H1 (cell line): ENCODE data around the gene LAMB1.

Source experiments
- E2F6 ChIP-seq: IDR thresholded peaks from 2 replicates; pipeline ENCODE4 v1.6.1; 2012; ENCODE audit warnings: inconsistent platforms
- EGR1 ChIP-seq: IDR thresholded peaks from 2 replicates; pipeline ENCODE4 v1.6.1; 2011; ENCODE audit warnings: low read depth, low read length, borderline replicate concordance
- EP300 ChIP-seq, 2 experiments: IDR thresholded peaks; 1 replicate in 1 of 2; 2 replicates in 1 of 2; pipeline ENCODE4 v1.6.1; 2011 to 2012; ENCODE audit warnings: low read depth in 2 of 2, low read length in 2 of 2, mild to moderate bottlenecking in 2 of 2, borderline replicate concordance in 1 of 2, inconsistent platforms in 1 of 2, moderate library complexity in 1 of 2
- EZH2 ChIP-seq: fragments of 200-600 bp; sonication (generic); IDR thresholded peaks from 2 replicates; pipeline ENCODE4 v1.7.1; 2012; ENCODE audit warnings: low read depth, mild to moderate bottlenecking, moderate library complexity, low read length, inconsistent platforms; ENCODE audit not compliant: severe bottlenecking
- GABPA ChIP-seq: IDR thresholded peaks from 2 replicates; pipeline ENCODE4 v1.6.1; 2011; ENCODE audit warnings: mild to moderate bottlenecking, low read length, moderate library complexity, borderline replicate concordance; ENCODE audit not compliant: insufficient read depth
- POLR2A ChIP-seq, 2 experiments: IDR thresholded peaks; 1 replicate in 1 of 2; 2 replicates in 1 of 2; pipeline ENCODE4 v1.6.1; 2011; ENCODE audit warnings: low read depth in 2 of 2, low read length in 2 of 2, mild to moderate bottlenecking in 2 of 2; ENCODE audit errors: control extremely low read depth in 1 of 2
- POLR2AphosphoS5 ChIP-seq: IDR thresholded peaks from 2 replicates; pipeline ENCODE4 v1.6.1; 2011; ENCODE audit warnings: low read depth, low read length
- RAD21 ChIP-seq, 2 experiments: IDR thresholded peaks in 1 of 2; conservative IDR thresholded peaks in 1 of 2; 2 replicates each; pipeline ENCODE4 v1.6.1; 2011; ENCODE audit warnings: low read depth in 2 of 2, low read length in 2 of 2, improper control_type of control experiment in 1 of 2, inconsistent platforms in 1 of 2, mild to moderate bottlenecking in 1 of 2, moderate library complexity in 1 of 2
- RFX5 ChIP-seq: IDR thresholded peaks from 2 replicates; pipeline ENCODE4 v1.6.1; 2011; ENCODE audit warnings: low read depth, low read length, improper control_type of control experiment, borderline replicate concordance
- SP1 ChIP-seq: IDR thresholded peaks from 2 replicates; pipeline ENCODE4 v1.6.1; 2011; ENCODE audit warnings: low read depth, low read length
- SUZ12 ChIP-seq: fragments of 200-600 bp; sonication (generic); IDR thresholded peaks from 2 replicates; pipeline ENCODE4 v1.6.1; 2012; ENCODE audit warnings: mild to moderate bottlenecking, inconsistent platforms, low read length, moderate library complexity, mixed read lengths
- TAF1 ChIP-seq: IDR thresholded peaks from 2 replicates; pipeline ENCODE4 v1.6.1; 2011; ENCODE audit warnings: mild to moderate bottlenecking, low read depth, low read length
- TCF12 ChIP-seq: IDR thresholded peaks from 2 replicates; pipeline ENCODE4 v1.6.1; 2011; ENCODE audit warnings: low read depth, mild to moderate bottlenecking, low read length
- TF ChIP-seq, protein P1 (sequence below), 3 experiments: IDR thresholded peaks; 1 replicate in 2 of 3; 2 replicates in 1 of 3; pipeline versions ENCODE4 v1.5.1 to v1.6.1; 2011; ENCODE audit warnings: low read length in 3 of 3, mild to moderate bottlenecking in 3 of 3, inconsistent platforms in 2 of 3, low read depth in 1 of 3, moderate library complexity in 1 of 3; ENCODE audit not compliant: insufficient read depth in 1 of 3; ENCODE audit errors: control extremely low read depth in 1 of 3

- TF ChIP-seq, protein P1, sequence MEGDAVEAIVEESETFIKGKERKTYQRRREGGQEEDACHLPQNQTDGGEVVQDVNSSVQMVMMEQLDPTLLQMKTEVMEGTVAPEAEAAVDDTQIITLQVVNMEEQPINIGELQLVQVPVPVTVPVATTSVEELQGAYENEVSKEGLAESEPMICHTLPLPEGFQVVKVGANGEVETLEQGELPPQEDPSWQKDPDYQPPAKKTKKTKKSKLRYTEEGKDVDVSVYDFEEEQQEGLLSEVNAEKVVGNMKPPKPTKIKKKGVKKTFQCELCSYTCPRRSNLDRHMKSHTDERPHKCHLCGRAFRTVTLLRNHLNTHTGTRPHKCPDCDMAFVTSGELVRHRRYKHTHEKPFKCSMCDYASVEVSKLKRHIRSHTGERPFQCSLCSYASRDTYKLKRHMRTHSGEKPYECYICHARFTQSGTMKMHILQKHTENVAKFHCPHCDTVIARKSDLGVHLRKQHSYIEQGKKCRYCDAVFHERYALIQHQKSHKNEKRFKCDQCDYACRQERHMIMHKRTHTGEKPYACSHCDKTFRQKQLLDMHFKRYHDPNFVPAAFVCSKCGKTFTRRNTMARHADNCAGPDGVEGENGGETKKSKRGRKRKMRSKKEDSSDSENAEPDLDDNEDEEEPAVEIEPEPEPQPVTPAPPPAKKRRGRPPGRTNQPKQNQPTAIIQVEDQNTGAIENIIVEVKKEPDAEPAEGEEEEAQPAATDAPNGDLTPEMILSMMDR (IDR thresholded peaks at IDR 0.05; ENCODE audit: control extremely low read depth in 1 of 3, insufficient read depth in 1 of 3, low read depth in 1 of 3, low read length in 3 of 3): no peak
- TF ChIP-seq POLR2A (IDR thresholded peaks at IDR 0.05; ENCODE audit: control extremely low read depth in 1 of 2, low read depth in 2 of 2, low read length in 2 of 2) (no peak), TAF1 (no peak), E2F6 (no peak), EZH2 (no peak), RAD21 (IDR thresholded peaks at IDR 0.05 in 1 of 2, conservative IDR thresholded peaks at IDR 0.05 in 1 of 2; ENCODE audit: low read depth in 2 of 2, low read length in 2 of 2) (no peak), SP1 (no peak), POLR2AphosphoS5 (no peak), GABPA (no peak), EP300 (IDR thresholded peaks at IDR 0.05; ENCODE audit: borderline replicate concordance in 1 of 2, low read depth in 2 of 2, low read length in 2 of 2) (no peak), RFX5 (no peak), EGR1 (no peak), TCF12 (no peak), SUZ12 (no peak)
These were observed 35.5 kb downstream of the LAMB1 start for GRCh38 chr7:107967420-107967819.
